Neural progenitor cell (in vitro differentiated cells): ENCODE results near the gene ADK. TPM values are rescaled to one million over a fixed set of nuclear protein-coding genes. Genes with fewer than 3 reads are reported as not detected.

Source experiments
- DNase-seq: peaks from one replicate; pipeline ENCODE4 v3.0.0-alpha.2; 2016; ENCODE audit warnings: low spot score
- H2AFZ ChIP-seq: fragments of 200-600 bp; sonication (generic); replicated peaks from 2 replicates; pipeline ENCODE4 v1.6.1; 2016; ENCODE audit warnings: antibody characterized with exemption
- H3F3A ChIP-seq: fragments of 200-600 bp; sonication (generic); 2 replicates; pipeline ENCODE4 v1.6.1; 2016; ENCODE audit warnings: antibody characterized with exemption, low read depth
- H3K27ac ChIP-seq: fragments of 200-600 bp; sonication (generic); 2 replicates; pipeline ENCODE4 v1.5.1; 2016; ENCODE audit warnings: mild to moderate bottlenecking
- H3K27me3 ChIP-seq: fragments of 200-600 bp; sonication (generic); 2 replicates; pipeline ENCODE4 v1.6.1; 2016; ENCODE audit warnings: mild to moderate bottlenecking, moderate library complexity
- H3K36me3 ChIP-seq: fragments of 200-600 bp; sonication (generic); 2 replicates; pipeline ENCODE4 v1.5.1; 2016
- H3K4me1 ChIP-seq: fragments of 200-600 bp; sonication (generic); 2 replicates; pipeline ENCODE4 v1.6.1; 2016; ENCODE audit warnings: mixed run types
- H3K4me2 ChIP-seq: fragments of 200-600 bp; sonication (generic); 2 replicates; pipeline ENCODE4 v1.6.1; 2016
- H3K4me3 ChIP-seq: fragments of 200-600 bp; sonication (generic); 2 replicates; pipeline ENCODE4 v1.5.1; 2016
- H3K79me2 ChIP-seq: fragments of 200-600 bp; sonication (generic); 2 replicates; pipeline ENCODE4 v1.6.1; 2016; ENCODE audit warnings: low read depth
- H3K9ac ChIP-seq: fragments of 200-600 bp; sonication (generic); 2 replicates; pipeline ENCODE4 v1.6.1; 2016
- H3K9me3 ChIP-seq: fragments of 200-600 bp; sonication (generic); 2 replicates; pipeline ENCODE4 v1.5.1; 2016; ENCODE audit warnings: low read depth
- H4K20me1 ChIP-seq: fragments of 200-600 bp; sonication (generic); 2 replicates; pipeline ENCODE4 v1.6.1; 2016; ENCODE audit warnings: low read depth
- H3K27ac Mint-ChIP-seq: 3 replicates; pipeline ENCODE4 v1.8.0; 2021; ENCODE audit warnings: mixed read lengths
- H3K27me3 Mint-ChIP-seq: 2 replicates; pipeline ENCODE4 v1.8.0; 2022; ENCODE audit warnings: low read depth, mild to moderate bottlenecking, inconsistent platforms, moderate library complexity, mixed read lengths; ENCODE audit not compliant: insufficient read depth
- H3K36me3 Mint-ChIP-seq: 3 replicates; pipeline ENCODE4 v1.8.0; 2021; ENCODE audit warnings: mixed read lengths
- H3K4me1 Mint-ChIP-seq: 3 replicates; pipeline ENCODE4 v1.8.0; 2021; ENCODE audit warnings: mixed read lengths
- H3K4me3 Mint-ChIP-seq: 3 replicates; pipeline ENCODE4 v1.8.0; 2021; ENCODE audit warnings: mild to moderate bottlenecking, moderate library complexity, mixed read lengths
- H3K9me3 Mint-ChIP-seq: 3 replicates; pipeline ENCODE4 v1.8.0; 2020; ENCODE audit warnings: mixed read lengths
- CTCF ChIP-seq: fragments of 200-600 bp; sonication (generic); IDR thresholded peaks from 2 replicates; pipeline ENCODE4 v1.5.1; 2017; ENCODE audit warnings: antibody characterized with exemption, mild to moderate bottlenecking
- EZH2 ChIP-seq: fragments of 200-600 bp; sonication (generic); IDR thresholded peaks from 2 replicates; pipeline ENCODE4 v1.6.1; 2017; ENCODE audit warnings: antibody characterized with exemption, mild to moderate bottlenecking, moderate library complexity
- EZH2phosphoT487 ChIP-seq: fragments of 200-600 bp; sonication (generic); IDR thresholded peaks from 2 replicates; pipeline ENCODE4 v1.6.1; 2017; ENCODE audit warnings: antibody characterized with exemption
- total RNA-seq: library from RNA; depleted of rRNA; stranded (reverse); fragments of >200 nt; gene quantifications from 2 replicates; pipeline ENCODE4 v1.2.3, GENCODE V29; 2015; ENCODE audit warnings: low replicate concordance

Gene ADK
- total RNA-seq, 1 donor from 2014 or later: 50.9 TPM

GRCh38 chr10:74425456-74426001 is 274.5 kb downstream of the ADK start:
- DNase-seq: no peak
- peaks cover 4% of the 10 kb centered on the region for H3K27me3 Mint-ChIP-seq
- Histone ChIP-seq H3K27ac (no peak overlapping the region), H4K20me1 (no peaks in the 10 kb centered on the region), H3K27me3 (no peaks in the 10 kb centered on the region), H3K36me3 (no peaks in the 10 kb centered on the region), H3K9ac (no peak overlapping the region), H3K4me1 (no peaks in the 10 kb centered on the region), H3K4me3 (no peak overlapping the region), H2AFZ (no peak overlapping the region), H3F3A (no peaks in the 10 kb centered on the region), H3K9me3 (no peaks in the 10 kb centered on the region), H3K4me2 (no peak overlapping the region), H3K79me2 (no peaks in the 10 kb centered on the region)
- H3K27ac Mint-ChIP-seq: no peak overlapping the region
- H3K4me3 Mint-ChIP-seq: no peak overlapping the region
- peaks cover 7% of the 10 kb centered on the region for H3K4me1 Mint-ChIP-seq
- H3K9me3 Mint-ChIP-seq: peaks cover 13% of the 10 kb centered on the region
- H3K36me3 Mint-ChIP-seq: peaks cover 10% of the 10 kb centered on the region
- TF ChIP-seq EZH2: no peak
- TF ChIP-seq CTCF: no peak
- no peak for TF ChIP-seq EZH2phosphoT487

GRCh38 chr10:74431816-74432215 is 280.8 kb downstream of the ADK start:
- H3K27me3 Mint-ChIP-seq: no peaks in the 10 kb centered on the region
- no peaks in the 10 kb centered on the region for H3K4me1 ChIP-seq
- no peak for DNase-seq
- H2AFZ ChIP-seq: no peak overlapping the region
- H3K9me3 ChIP-seq: no peaks in the 10 kb centered on the region
- no peaks in the 10 kb centered on the region for H3F3A ChIP-seq
- no peak overlapping the region for H3K27ac Mint-ChIP-seq
- no peaks in the 10 kb centered on the region for H3K79me2 ChIP-seq
- H3K36me3 ChIP-seq: no peaks in the 10 kb centered on the region
- H3K4me2 ChIP-seq: no peak overlapping the region
- no peak overlapping the region for H3K27ac ChIP-seq
- H3K9me3 Mint-ChIP-seq: no peaks in the 10 kb centered on the region
- no peaks in the 10 kb centered on the region for H3K36me3 Mint-ChIP-seq
- no peaks in the 10 kb centered on the region for H3K27me3 ChIP-seq
- TF ChIP-seq EZH2 (no peak), EZH2phosphoT487 (no peak), CTCF (no peak)
- H3K4me3 Mint-ChIP-seq: no peak overlapping the region
- H3K4me1 Mint-ChIP-seq: peaks cover 8% of the 10 kb centered on the region
- H3K9ac ChIP-seq: no peak overlapping the region
- no peak overlapping the region for H3K4me3 ChIP-seq
- no peaks in the 10 kb centered on the region for H4K20me1 ChIP-seq

GRCh38 chr10:74432841-74433594 is 282.0 kb downstream of the ADK start:
- H3K4me2 ChIP-seq: no peak overlapping the region
- Mint-ChIP-seq H3K4me3 (no peak overlapping the region), H3K36me3 (no peaks in the 10 kb centered on the region), H3K9me3 (no peaks in the 10 kb centered on the region), H3K27me3 (no peaks in the 10 kb centered on the region), H3K27ac (no peak overlapping the region), H3K4me1 (peaks cover 8% of the 10 kb centered on the region)
- no peak overlapping the region for H3K4me3 ChIP-seq
- H3K9ac ChIP-seq: no peak overlapping the region
- H3F3A ChIP-seq: no peaks in the 10 kb centered on the region
- H3K79me2 ChIP-seq: no peaks in the 10 kb centered on the region
- no peak overlapping the region for H2AFZ ChIP-seq
- DNase-seq: no peak
- H4K20me1 ChIP-seq: no peaks in the 10 kb centered on the region
- no peaks in the 10 kb centered on the region for H3K9me3 ChIP-seq
- H3K4me1 ChIP-seq: no peaks in the 10 kb centered on the region
- TF ChIP-seq EZH2: no peak
- no peak for TF ChIP-seq EZH2phosphoT487
- no peak for TF ChIP-seq CTCF
- H3K27ac ChIP-seq: no peak overlapping the region
- no peaks in the 10 kb centered on the region for H3K27me3 ChIP-seq
- H3K36me3 ChIP-seq: no peaks in the 10 kb centered on the region
